Nephron progenitor cell (in vitro differentiated cells): ENCODE measurements around the gene ANKHD1.
"Not testable (repeated sequence)": the region's sequence is repeated elsewhere in the genome, so short reads cannot be mapped to it uniquely, and the experiment has no call there.

Source experiments
- DNase-seq: peaks from one replicate; pipeline ENCODE4 v3.0.0; 2021
- H3K27ac Mint-ChIP-seq: 2 replicates; pipeline ENCODE4 v1.8.0; 2021; ENCODE audit warnings: mild to moderate bottlenecking, moderate library complexity, mixed read lengths
- H3K27me3 Mint-ChIP-seq: 2 replicates; pipeline ENCODE4 v1.8.0; 2021; ENCODE audit warnings: mild to moderate bottlenecking, low read depth, mixed read lengths; ENCODE audit not compliant: poor library complexity
- H3K36me3 Mint-ChIP-seq: 2 replicates; pipeline ENCODE4 v1.8.0; 2021; ENCODE audit warnings: low read depth, mixed read lengths
- H3K4me1 Mint-ChIP-seq: 2 replicates; pipeline ENCODE4 v1.8.0; 2021; ENCODE audit warnings: mixed read lengths
- H3K4me3 Mint-ChIP-seq: 2 replicates; pipeline ENCODE4 v1.8.0; 2021; ENCODE audit warnings: mild to moderate bottlenecking, moderate library complexity, mixed read lengths
- H3K9me3 Mint-ChIP-seq: 2 replicates; pipeline ENCODE4 v1.8.0; 2021; ENCODE audit warnings: mild to moderate bottlenecking, moderate library complexity, mixed read lengths
- CTCF ChIP-seq: fragments of 200-600 bp; sonication (generic); IDR thresholded peaks from 2 replicates; pipeline ENCODE4 v1.5.0; 2021; ENCODE audit warnings: antibody characterized with exemption

Gene ANKHD1

GRCh38 chr5:140574165-140574564 lies 172.5 kb downstream of the ANKHD1 start:
- TF ChIP-seq CTCF, result no peak
- DNase-seq, result no peak
- Mint-ChIP-seq H3K27ac (no peak overlapping the region), H3K4me3 (no peak overlapping the region), H3K9me3 (peaks cover 3% of the 10 kb centered on the region), H3K36me3 (no peaks in the 10 kb centered on the region), H3K4me1 (no peaks in the 10 kb centered on the region), H3K27me3 (peaks cover 18% of the 10 kb centered on the region)

GRCh38 chr5:140575309-140575708 lies 173.7 kb downstream of the ANKHD1 start:
- no peak for TF ChIP-seq CTCF
- no peak for DNase-seq
- peaks cover 28% of the 10 kb centered on the region for H3K27me3 Mint-ChIP-seq
- H3K4me1 Mint-ChIP-seq, result no peaks in the 10 kb centered on the region
- H3K9me3 Mint-ChIP-seq, result peaks cover 3% of the 10 kb centered on the region
- H3K4me3 Mint-ChIP-seq, result no peak overlapping the region
- no peaks in the 10 kb centered on the region for H3K36me3 Mint-ChIP-seq
- H3K27ac Mint-ChIP-seq, result no peak overlapping the region

GRCh38 chr5:140576776-140577201 lies 175.2 kb downstream of the ANKHD1 start:
- H3K27ac Mint-ChIP-seq, result no peak overlapping the region

GRCh38 chr5:140579188-140579747 lies 177.6 kb downstream of the ANKHD1 start:
- H3K36me3 Mint-ChIP-seq, H3K4me1 Mint-ChIP-seq, H3K27ac Mint-ChIP-seq, H3K4me3 Mint-ChIP-seq, DNase-seq: not testable (repeated sequence)
- Mint-ChIP-seq H3K27me3 (peaks cover 52% of the 10 kb centered on the region), H3K9me3 (peaks cover 16% of the 10 kb centered on the region)

More at GRCh38 chr5:140576776-140577201, 175.2 kb downstream of the ANKHD1 start:
- H3K27me3 Mint-ChIP-seq, result peaks cover 41% of the 10 kb centered on the region
- TF ChIP-seq CTCF, result no peak
- peaks cover 3% of the 10 kb centered on the region for H3K9me3 Mint-ChIP-seq
- DNase-seq, result no peak
- no peaks in the 10 kb centered on the region for H3K4me1 Mint-ChIP-seq
- no peaks in the 10 kb centered on the region for H3K36me3 Mint-ChIP-seq
- no peak overlapping the region for H3K4me3 Mint-ChIP-seq

GRCh38 chr5:140587495-140587894 lies 185.9 kb downstream of the ANKHD1 start:
- no peak for TF ChIP-seq CTCF
- H3K36me3 Mint-ChIP-seq, result no peaks in the 10 kb centered on the region
- H3K4me1 Mint-ChIP-seq, result no peaks in the 10 kb centered on the region
- peaks cover 36% of the 10 kb centered on the region for H3K27me3 Mint-ChIP-seq
- H3K4me3 Mint-ChIP-seq, result no peak overlapping the region
- no peak for DNase-seq
- H3K9me3 Mint-ChIP-seq, result peaks cover 13% of the 10 kb centered on the region
- no peak overlapping the region for H3K27ac Mint-ChIP-seq

GRCh38 chr5:140588311-140589070 lies 186.9 kb downstream of the ANKHD1 start:
- no peak overlapping the region for H3K27ac Mint-ChIP-seq

More at GRCh38 chr5:140588311-140589070, 186.9 kb downstream of the ANKHD1 start:
- H3K9me3 Mint-ChIP-seq, result peaks cover 5% of the 10 kb centered on the region
- no peak for DNase-seq
- H3K36me3 Mint-ChIP-seq, result no peaks in the 10 kb centered on the region
- no peaks in the 10 kb centered on the region for H3K4me1 Mint-ChIP-seq
- no peak for TF ChIP-seq CTCF
- H3K4me3 Mint-ChIP-seq, result no peak overlapping the region
- peaks cover 28% of the 10 kb centered on the region for H3K27me3 Mint-ChIP-seq
